ENCODE results near the gene ZCCHC24.
"Not testable (repeated sequence)": the region's sequence is repeated elsewhere in the genome, so short reads cannot be mapped to it uniquely, and the experiment has no call there.

Gene ZCCHC24

GRCh38 chr10:79472449-79472848 lies 27.0 kb upstream of the ZCCHC24 start:
- no peak for DNase-seq (ENCODE audit: low read depth)

DNA sequence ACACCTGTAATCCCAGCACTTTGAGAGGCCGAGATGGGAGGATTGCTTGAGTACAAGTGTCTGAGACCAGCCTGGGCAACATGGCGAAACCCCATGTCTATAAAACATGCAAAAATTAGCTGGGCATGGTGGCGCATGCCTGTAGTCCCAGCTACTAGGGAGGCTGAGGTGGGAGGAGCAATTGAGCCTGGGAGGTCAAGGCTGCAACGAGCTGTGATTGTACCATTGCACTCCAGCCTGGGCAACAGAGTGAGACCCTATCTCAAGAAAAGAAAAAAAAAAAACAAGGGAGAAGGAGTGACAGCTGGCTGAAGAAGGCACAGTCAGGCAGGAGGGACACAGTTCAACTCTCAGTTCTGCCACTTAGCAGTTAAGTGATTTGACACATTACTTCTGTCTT lies 26.4 kb upstream of the ZCCHC24 start:
- DNase-seq (ENCODE audit: low read depth), result no peak

- no peak for DNase-seq (ENCODE audit: low read depth)
These were observed 24.7 kb upstream of the ZCCHC24 start for GRCh38 chr10:79470096-79470495.

DNA sequence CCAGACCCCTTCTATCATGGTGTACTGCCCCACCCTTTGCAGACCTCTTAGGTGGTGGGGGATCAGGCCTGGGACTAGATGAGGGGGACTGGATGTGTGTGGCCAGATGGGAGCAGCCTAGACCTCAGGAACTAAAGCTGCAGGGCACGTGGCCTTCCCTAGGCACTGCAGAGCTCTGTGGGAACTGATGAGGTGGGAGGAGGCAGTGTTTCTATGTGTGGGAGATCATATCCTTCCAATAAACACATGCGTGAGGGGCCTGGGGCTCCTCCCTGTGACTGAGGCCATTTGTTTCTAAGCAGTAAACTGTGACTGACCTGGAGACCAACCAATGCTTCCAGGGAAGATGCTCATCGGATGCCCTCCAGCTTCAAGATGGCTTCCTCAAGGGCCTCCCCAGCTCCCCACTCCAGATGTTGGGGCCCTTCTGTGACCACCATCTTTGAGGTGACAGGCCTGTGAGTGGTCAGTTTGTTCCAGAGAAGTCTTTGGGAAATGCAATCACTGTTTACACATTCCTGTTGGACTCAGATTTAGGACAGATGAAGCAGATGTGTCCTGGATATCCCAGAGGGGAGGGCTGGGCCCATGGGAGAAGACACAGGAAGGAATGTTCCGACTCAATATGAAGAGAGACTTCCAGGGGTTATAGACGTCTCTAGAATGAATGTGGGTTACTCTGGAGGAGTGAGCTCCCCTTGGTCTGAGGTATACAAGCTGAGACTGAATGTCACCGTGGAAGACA lies 23.6 kb upstream of the ZCCHC24 start:
- DNase-seq (ENCODE audit: low read depth), result no peak

DNA sequence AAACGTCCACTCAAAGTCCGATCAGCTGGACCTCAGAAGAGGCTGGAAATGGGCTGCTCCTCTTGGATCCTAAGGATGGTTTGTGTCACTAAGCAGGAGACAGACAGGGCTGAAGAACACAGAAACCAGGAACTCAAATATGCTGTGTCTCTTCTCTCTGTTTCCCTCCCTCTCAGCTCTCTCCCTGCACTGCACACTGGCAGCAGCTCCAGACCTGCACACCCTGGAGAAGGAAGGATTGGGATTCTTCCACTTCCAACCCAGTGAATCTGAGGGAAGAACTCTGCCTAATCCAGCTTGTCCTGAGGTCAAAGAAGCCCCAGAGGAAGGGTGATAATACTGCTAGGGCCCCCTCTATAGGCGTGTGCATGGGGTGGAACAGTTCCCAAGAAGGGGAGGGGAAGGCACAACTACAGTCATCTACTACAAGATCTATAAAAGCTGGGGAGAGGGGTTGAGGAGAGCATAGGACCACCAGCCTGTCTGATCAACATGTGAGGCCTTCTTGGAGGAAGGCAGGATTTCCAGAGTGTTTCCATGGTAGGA lies 22.7 kb upstream of the ZCCHC24 start:
- DNase-seq (ENCODE audit: low read depth), result no peak

DNA sequence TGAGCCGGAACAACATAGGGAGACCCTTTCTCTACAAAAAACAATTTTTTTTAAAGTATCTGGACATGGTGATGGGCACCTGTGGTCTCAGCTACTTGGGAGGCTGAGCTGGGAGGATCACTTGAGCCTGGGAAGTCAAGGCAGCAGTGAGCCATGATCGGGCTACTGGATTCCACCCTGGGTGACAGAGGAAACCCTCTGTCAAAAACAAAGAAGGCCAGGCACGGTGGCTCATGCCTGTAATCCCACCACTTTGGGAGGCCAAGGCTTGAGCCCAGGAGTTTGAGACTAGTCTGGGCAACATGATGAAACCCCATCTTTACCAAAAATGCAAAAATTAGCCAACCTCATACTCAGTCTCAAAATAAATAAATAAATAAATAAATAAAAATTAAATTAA lies 19.9 kb upstream of the ZCCHC24 start:
- no peak for DNase-seq (ENCODE audit: low read depth)

GRCh38 chr10:79463578-79464496 lies 18.4 kb upstream of the ZCCHC24 start:
- no peak for DNase-seq (ENCODE audit: low read depth)

GRCh38 chr10:79460687-79461086 lies 15.3 kb upstream of the ZCCHC24 start:
- DNase-seq (ENCODE audit: low read depth), result no peak

- no peak for DNase-seq (ENCODE audit: low read depth)
These were observed 13.8 kb upstream of the ZCCHC24 start for GRCh38 chr10:79459243-79459642.

DNA sequence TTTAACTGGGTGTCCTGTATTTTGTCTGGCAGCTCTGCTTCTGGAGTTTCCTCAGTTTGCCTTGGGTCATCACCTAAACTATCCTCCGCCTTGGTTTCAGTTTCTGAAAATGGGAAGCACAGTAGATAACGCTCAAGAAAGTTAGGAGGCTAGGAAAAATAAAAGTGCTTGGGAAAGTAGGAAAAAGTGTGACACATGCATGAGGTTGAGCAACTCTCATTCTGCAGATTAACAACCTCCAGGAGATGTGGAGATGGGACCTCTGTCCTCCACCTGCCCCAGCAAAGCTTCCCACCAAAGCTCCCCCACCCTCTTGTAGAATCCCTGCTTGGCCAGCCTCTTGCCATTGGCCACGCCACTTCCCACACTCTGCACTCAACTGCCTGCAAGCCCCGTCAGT lies 13.1 kb upstream of the ZCCHC24 start:
- no peak for DNase-seq (ENCODE audit: low read depth)

DNA sequence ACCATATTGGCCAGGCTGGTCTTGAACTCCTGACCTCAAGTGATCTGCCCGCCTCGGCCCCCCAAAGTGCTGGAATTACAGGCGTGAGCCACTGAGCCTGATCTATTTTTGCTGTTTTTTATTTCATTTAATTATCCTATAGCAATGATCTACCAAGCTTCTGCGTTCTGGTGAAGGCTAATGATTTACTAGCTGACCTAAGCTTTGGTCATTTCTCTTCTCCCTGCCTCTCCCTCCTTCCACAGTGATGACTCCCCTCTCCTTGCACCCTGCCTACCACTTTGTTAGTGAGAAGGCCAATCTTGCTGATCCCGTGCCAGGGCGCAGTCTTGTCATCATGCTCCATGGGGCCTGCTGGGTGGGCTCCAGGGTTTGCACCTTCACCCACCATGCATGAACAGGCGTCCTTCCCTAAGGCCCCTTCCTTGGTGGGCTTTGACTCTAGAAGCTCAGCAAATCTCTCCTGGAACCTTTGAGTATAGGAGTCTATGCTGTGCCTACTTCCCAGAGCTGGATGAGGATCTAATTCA lies 11.9 kb upstream of the ZCCHC24 start:
- no peak for DNase-seq (ENCODE audit: low read depth)

- no peak for DNase-seq (ENCODE audit: low read depth)
These were observed 8.8 kb upstream of the ZCCHC24 start for GRCh38 chr10:79454259-79454658.

DNA sequence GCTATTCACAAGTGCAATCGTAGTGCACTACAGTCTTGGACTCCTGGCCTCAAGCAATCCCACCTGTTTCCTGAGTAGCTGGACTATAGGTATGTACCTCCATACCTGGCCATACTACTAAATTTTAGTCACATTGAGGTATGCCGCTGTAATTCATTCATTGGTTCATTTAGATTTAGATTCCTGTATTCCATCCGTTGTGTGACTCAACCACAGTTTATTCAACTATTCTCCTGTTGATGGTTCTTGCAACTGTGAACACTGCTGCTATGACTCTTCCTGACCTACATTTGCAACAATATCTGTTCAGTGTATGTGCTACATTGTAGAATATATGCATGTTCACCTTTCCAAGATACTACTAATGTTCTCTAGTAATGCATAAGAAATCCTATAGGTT lies 8.0 kb upstream of the ZCCHC24 start:
- no peak for DNase-seq (ENCODE audit: low read depth)

GRCh38 chr10:79452174-79452611 lies 6.8 kb upstream of the ZCCHC24 start:
- no peak for DNase-seq (ENCODE audit: low read depth)

GRCh38 chr10:79451046-79451699 lies 5.7 kb upstream of the ZCCHC24 start:
- DNase-seq (ENCODE audit: low read depth), result no peak

DNA sequence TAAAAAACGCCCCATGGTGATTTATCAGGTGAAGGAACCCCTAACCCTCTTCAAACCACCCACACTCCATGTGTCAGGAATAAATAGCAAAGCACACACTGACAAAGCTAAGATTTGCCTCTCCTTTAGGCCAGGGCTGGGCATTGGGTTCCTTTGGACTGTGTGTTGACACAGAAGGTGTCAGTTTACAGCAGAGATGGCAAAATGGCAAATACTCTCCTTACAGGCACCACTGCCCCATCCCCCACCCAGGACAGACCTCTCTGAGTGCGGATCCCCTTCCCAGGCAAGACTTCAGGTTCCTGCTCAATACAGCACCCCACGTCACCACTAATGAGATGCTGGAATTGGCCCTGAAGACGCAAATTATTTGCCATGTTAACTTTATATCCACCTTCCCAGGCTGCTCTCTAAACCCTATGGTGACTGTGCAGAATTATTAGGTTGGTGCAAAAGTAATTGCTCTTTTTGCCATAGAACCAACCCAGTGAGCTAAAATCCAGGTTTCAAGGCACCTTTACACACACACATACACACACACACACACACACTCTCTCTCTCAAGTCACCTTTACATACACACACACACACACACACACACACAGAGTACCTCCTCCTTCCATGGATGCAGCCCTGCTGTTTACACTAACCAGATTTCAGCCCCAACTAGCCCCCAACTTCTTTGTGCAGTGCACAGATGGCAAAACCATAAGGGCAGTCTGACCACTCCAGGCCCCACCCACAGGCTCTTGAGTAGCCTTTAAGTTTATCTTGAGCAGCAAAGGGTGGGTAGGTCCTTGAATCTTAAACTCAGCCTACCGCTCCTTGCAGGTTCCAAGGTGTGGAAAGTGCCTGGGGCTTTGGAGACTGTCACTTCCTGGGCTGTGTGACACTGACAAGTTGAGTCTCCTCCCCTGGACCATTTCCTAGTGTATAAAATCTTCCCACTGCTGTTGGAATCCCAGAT lies 4.0 kb upstream of the ZCCHC24 start:
- no peak for DNase-seq (ENCODE audit: low read depth)

- no peak for DNase-seq (ENCODE audit: low read depth)
These were observed 3.3 kb upstream of the ZCCHC24 start for GRCh38 chr10:79448732-79449049.

- DNase-seq (ENCODE audit: low read depth), result no peak
These were observed 2.7 kb upstream of the ZCCHC24 start for GRCh38 chr10:79447911-79448731.

DNA sequence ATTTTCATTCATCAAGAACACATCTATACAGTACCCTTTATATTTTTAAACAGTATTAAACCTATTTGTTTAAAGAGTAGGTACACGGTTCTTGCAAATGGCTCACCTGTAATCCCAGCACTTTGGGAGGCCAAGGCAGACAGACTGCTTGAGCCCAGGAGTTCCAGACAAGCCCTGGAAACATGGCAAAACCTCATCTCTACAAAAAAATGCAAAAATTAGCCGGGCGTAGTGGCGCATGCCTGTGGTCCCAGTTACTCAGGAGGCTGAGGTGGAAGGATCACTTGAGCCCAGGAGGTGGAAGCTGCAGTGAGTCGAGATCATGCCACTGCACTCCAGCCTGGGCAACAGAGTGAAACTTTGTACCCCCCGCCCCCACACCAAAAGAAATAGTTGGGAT lies 1.8 kb upstream of the ZCCHC24 start:
- DNase-seq (ENCODE audit: low read depth), result not testable (repeated sequence)

DNA sequence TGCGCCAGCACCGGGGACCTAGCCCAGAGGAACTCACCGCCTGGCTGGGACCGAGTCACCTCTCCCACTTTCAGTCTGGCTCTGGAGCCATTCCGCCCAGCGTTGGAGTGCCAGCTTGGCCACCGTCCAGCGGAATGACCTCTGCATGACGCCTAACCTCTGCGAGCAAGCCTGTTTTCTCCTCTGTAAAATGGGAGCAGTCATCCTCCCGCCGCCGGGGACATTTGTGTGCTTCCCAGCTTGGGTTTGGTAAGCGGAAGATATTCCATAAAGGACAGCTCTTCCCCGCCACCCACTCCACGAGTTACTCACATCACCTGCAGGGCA lies 1.3 kb upstream of the ZCCHC24 start:
- no peak for DNase-seq (ENCODE audit: low read depth)

Measured in stimulated activated CD8-positive, alpha-beta memory T cell treated with anti-CD3 and anti-CD28 coated beads, Interleukin-12 subunit alpha, Interleukin-12 subunit beta, amount 100 ng/mL, for 1 hour (primary cell).